Measurements from ENCODE around the gene POTEC. TPM values are rescaled to one million over a fixed set of nuclear protein-coding genes. Genes with fewer than 3 reads are reported as not detected.
"Not testable (repeated sequence)": the region's sequence is repeated elsewhere in the genome, so short reads cannot be mapped to it uniquely, and the experiment has no call there.

POTEC gene
- not detected for total RNA-seq

DNA sequence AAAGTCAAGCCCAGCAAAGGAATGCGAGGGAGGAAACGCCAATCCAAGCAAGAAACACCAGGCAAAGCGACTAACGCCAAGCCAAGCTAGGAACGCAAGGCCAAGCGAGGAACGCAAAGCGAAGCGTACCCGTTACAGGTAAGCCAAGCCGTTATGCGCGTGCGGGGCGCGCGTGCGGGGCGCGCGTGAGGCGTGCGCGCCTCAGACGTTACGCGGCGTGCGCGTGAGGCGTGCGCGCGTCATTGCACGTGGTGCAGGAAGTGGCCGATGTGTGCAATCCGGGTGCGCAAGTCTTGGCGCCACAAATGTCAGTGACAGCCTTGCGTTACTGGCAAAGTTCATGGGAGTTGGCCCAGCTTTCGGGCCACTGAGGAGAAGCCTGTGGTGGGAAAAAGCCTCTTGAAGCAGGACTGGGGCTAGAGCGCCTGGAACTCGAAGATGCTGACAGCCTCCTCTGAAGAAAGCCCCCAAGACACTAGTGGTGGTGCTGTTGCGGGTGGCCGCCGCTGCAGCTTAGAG, at the start of gene POTEC:
Gene POTEC (minus strand): TSS at position 155 of the 519 bp plus-strand sequence. CDS start 454 bp downstream, outside the sequence.
- not testable (repeated sequence) for DNase-seq (ENCODE audit: low spot score); ATAC-seq (ENCODE audit: low FRiP score)

GRCh38 chr18:14577971-14578370, 34.6 kb upstream of the POTEC start:
- no peak for DNase-seq (ENCODE audit: low spot score)
- TF ChIP-seq, protein P1, sequence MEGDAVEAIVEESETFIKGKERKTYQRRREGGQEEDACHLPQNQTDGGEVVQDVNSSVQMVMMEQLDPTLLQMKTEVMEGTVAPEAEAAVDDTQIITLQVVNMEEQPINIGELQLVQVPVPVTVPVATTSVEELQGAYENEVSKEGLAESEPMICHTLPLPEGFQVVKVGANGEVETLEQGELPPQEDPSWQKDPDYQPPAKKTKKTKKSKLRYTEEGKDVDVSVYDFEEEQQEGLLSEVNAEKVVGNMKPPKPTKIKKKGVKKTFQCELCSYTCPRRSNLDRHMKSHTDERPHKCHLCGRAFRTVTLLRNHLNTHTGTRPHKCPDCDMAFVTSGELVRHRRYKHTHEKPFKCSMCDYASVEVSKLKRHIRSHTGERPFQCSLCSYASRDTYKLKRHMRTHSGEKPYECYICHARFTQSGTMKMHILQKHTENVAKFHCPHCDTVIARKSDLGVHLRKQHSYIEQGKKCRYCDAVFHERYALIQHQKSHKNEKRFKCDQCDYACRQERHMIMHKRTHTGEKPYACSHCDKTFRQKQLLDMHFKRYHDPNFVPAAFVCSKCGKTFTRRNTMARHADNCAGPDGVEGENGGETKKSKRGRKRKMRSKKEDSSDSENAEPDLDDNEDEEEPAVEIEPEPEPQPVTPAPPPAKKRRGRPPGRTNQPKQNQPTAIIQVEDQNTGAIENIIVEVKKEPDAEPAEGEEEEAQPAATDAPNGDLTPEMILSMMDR (IDR thresholded peaks at IDR 0.05): no peak
- no peak for ATAC-seq (ENCODE audit: low FRiP score)

GRCh38 chr18:14559502-14559901, 16.1 kb upstream of the POTEC start:
- DNase-seq (ENCODE audit: low spot score); ATAC-seq (ENCODE audit: low FRiP score): not testable (repeated sequence)

- not testable (repeated sequence) for ATAC-seq (ENCODE audit: low FRiP score); DNase-seq (ENCODE audit: low spot score)
Observed at GRCh38 chr18:14531659-14532058, 11.7 kb downstream of the POTEC start.

DNA sequence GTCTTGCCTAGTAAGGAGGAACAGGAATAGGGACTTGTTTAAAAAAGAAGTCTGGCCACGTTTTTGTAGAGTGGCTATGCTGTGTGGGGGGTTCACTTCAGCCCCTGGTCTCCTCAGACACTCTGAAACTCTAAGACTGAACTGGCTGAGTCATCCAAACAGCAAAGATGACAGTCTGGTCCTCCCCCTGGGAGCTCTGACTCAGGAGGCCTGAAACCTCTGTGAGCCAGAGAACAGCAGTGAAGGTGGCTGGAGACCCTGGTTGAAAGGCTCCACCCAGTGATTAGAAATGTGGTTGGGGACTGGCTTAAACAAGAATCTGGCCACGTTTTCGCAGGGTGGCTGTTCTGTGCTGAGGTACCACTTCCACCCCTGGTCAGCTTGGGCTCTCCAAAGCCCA, 32.7 kb downstream of the POTEC start:
- not testable (repeated sequence) for ATAC-seq (ENCODE audit: low FRiP score); DNase-seq (ENCODE audit: low spot score)

DNA sequence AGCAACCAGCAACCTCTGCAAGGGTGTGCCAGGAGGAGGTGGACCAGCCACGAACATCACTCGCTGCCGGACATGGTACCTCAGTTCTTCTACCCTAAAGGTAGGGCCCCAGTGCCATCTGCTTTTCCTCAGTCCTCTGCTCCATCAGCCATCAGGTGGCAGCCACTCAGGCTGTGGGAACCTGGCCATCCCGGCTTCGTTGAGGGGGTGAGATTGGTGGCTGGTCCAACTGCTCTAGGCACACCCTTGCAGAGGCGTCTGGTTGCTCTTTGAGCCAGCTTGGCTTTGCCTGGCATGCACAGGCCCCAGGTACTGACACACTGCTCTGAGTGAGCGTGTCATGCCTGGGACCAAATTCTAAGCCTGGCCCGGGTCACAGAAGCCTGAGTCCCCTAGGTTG, 39.7 kb downstream of the POTEC start:
- DNase-seq (ENCODE audit: low spot score); ATAC-seq (ENCODE audit: low FRiP score): not testable (repeated sequence)

DNA sequence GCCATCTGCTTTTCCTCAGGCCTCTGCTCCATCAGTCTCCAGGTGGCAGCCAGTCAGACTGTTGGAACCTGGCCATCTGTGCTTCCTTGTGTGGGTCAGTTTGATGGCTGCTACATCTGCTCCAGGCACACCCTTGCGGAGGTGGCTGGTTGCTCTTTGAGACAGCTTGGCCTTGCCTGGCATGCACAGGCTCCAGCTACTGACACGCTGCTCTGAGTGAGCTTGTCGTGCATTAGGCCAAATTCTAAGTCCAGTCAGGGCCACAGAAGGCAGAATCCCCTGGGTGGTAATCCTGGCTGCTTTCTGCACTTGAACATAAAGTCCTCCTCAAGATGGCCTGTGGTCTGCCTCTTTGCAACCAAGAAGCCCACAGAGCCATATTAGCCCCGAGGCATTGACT, 41.5 kb downstream of the POTEC start:
- not testable (repeated sequence) for DNase-seq (ENCODE audit: low spot score); ATAC-seq (ENCODE audit: low FRiP score)

DNA sequence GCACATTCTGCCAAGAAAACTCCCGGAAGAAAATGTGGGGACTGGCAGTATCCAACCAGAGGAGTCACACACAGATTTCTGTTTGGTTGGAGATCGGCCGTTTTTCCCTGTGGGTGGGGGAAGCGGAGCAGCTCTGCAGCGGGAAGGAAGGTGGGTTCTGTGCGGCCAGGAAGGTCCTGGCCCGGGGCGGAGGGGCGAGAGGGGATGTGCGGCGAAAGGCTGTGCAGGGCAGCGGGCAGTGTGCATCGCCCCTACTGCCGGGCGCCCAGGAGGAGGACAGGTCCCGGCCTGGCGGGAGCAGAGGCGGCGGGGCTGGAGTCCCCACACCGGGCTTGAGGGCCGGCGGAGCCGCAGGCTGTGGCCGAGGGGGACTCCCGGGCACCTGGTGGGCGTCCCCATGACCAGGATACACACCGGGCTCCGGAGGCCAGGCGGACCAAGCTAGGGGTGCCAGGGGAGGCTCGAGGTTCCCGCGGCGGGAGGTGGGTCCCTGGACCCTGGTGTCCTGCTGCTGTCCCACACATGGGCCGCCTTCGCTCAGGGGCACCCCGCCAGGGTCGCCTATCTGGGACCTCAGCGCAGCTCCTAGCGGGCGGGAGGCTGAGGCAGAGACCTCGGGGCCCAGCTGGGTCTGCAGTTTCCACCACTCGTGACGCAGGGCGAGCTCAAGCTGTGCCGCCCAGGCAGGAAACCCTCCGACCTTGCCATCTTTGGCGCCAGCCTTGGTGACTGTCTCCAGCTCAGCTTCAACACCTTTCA, 54.0 kb downstream of the POTEC start:
- not testable (repeated sequence) for DNase-seq (ENCODE audit: low spot score); ATAC-seq (ENCODE audit: low FRiP score)

GRCh38 chr18:14488789-14489188, 54.6 kb downstream of the POTEC start:
- DNase-seq (ENCODE audit: low spot score); ATAC-seq (ENCODE audit: low FRiP score): not testable (repeated sequence)

DNA sequence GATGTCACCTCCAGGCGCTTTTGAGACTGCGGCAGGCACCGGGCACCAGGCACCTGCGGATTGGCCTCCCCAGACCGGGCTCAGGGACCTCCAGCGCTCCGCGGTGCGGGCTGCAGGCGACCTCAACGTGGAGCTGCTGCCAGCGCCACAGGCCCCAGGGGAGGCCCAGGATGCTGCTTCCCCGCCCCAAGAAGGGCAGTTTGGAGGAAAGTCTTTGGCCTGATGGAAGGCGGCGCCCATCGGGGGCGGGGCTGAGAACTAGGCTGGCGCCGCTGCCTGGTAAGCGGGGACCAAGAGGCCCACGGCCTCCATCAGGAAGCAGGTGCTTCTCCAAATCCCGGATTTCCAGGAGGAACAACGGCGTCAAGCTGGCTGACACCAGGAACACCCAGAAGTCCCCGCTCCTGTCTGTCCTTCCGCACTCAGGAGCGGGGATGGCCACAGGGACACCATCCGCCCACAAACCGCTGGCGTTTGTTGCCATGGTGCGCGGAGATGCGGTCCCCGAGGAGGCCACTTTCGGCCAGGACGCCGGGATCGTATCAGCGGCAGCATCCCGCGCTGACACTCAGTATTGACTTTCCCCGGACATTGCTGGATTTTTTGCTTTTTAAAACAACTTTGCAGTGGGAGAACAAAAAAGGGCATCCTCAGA, 56.3 kb downstream of the POTEC start:
- DNase-seq (ENCODE audit: low spot score); ATAC-seq (ENCODE audit: low FRiP score): not testable (repeated sequence)

- not testable (repeated sequence) for DNase-seq (ENCODE audit: low spot score); ATAC-seq (ENCODE audit: low FRiP score)
Observed at GRCh38 chr18:14479076-14479475, 64.3 kb downstream of the POTEC start.

GRCh38 chr18:14475520-14475919, 67.9 kb downstream of the POTEC start:
- ATAC-seq (ENCODE audit: low FRiP score); DNase-seq (ENCODE audit: low spot score): not testable (repeated sequence)

- not testable (repeated sequence) for DNase-seq (ENCODE audit: low spot score); ATAC-seq (ENCODE audit: low FRiP score)
Observed at GRCh38 chr18:14474752-14475151, 68.6 kb downstream of the POTEC start.

DNA sequence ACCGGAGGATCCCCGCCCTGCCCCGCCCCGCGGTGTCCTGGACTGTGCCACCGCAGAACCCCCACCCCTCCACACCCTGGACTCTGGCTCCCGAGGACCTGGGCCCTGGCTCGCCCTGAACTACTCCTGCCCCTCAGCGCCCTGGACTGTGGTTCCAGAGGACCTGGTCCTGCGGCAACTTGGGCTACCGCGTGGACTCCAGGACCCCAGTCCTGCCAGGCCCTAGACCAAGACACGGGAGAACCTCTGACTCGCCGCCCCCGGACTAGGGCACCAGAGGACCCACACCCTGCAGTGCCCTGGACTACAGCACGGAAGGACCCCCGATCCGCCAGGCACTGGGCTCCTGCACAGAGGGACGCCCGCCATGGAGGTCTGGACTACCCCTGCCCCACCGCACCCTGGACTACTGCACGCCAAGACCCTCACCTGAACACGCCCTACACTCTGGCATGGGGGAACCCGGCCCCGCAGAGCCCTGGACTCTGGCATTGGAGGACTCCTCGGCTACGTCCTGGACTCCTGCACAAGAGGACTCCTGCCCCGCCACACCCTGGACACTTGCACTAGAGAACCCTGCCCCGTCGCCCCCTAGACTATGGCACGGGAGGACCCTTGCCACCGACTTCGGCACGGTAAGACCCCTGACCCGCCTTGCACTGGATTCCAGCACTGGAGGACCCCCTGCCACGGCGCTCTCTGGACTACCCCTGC, 69.2 kb downstream of the POTEC start:
- DNase-seq (ENCODE audit: low spot score); ATAC-seq (ENCODE audit: low FRiP score): not testable (repeated sequence)

DNA sequence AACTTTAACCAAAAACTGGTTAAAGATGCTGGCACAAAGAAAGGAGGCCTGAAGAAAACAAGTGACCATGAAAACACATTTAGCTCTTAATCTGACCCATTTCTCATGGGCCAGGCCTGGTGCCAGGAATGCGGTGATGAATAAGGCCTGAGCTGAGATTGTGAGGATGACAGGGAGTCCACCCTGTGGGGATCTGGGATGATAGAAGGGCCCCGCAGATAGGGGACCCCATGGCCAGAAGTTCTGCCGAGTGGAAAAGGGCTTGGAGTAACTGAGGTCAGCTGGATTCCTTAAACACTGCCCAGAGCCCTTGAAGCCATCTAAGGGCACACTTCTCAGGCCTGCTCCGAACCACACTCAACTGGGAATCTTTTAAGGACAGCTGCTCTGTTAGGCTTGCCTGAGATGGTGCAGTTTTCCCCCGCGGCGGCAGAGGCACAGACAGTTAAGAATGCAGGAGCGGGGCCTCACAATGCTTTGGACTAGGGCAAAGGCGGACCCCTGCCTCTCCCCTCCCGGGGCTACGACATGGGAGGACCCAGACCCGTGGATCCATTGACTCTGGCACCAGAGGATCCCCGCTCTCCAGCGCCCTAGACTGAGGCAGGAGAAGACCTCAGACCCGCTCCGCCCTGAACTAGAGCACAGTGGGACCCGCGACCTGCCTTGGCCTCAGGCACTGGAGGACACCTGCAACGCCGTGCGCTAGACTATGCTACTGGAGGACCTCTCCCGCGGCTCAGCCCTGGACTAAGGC, 70.0 kb downstream of the POTEC start:
- DNase-seq (ENCODE audit: low spot score); ATAC-seq (ENCODE audit: low FRiP score): not testable (repeated sequence)

- not testable (repeated sequence) for ATAC-seq (ENCODE audit: low FRiP score)
Observed at GRCh38 chr18:14471286-14471685, 72.1 kb downstream of the POTEC start.

GRCh38 chr18:14470446-14470845, 73.0 kb downstream of the POTEC start:
- ATAC-seq (ENCODE audit: low FRiP score); DNase-seq (ENCODE audit: low spot score): not testable (repeated sequence)

More at GRCh38 chr18:14471286-14471685, 72.1 kb downstream of the POTEC start:
- DNase-seq (ENCODE audit: low spot score): not testable (repeated sequence)

Measured in omental fat pad (tissue), 4 donors.